Measurements from ENCODE around the gene SRP54.

SRP54 gene

DNA sequence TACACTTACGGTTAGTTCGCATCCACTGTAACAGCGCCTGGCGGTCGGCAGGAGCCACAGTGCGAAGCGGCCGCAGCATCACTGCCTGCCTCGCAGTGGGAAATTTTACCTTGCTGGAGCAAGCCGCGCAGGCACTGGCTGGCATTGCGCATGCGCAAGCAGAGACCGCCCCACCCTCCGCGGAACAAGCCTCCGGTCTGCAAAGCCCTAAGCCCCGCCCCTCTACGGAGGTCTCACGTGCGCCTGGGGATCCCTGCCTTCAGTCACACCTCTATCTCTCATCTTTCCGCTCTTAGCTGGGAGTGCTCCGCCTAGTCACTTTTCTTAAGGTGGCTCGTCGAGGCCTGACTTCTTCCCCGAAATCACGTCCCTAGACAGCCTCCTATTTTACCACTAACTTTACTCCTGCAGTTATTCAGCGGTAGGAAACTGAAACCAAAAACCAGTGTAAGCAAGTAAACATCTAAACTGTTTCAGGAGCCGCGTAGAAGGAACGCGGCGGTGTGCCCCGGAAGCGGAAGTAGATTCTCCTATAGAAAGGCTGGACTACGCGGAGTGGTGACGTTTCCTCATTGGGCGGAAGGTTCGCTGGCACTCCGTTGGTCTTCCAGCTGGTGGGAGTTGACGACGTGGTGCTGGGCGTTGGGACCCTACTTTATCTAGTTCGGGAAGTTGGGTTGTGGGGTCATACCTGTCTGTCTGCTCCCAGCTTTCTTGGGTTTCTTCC is at the start of gene SRP54 (continued):
- TF ChIP-seq, protein P1, sequence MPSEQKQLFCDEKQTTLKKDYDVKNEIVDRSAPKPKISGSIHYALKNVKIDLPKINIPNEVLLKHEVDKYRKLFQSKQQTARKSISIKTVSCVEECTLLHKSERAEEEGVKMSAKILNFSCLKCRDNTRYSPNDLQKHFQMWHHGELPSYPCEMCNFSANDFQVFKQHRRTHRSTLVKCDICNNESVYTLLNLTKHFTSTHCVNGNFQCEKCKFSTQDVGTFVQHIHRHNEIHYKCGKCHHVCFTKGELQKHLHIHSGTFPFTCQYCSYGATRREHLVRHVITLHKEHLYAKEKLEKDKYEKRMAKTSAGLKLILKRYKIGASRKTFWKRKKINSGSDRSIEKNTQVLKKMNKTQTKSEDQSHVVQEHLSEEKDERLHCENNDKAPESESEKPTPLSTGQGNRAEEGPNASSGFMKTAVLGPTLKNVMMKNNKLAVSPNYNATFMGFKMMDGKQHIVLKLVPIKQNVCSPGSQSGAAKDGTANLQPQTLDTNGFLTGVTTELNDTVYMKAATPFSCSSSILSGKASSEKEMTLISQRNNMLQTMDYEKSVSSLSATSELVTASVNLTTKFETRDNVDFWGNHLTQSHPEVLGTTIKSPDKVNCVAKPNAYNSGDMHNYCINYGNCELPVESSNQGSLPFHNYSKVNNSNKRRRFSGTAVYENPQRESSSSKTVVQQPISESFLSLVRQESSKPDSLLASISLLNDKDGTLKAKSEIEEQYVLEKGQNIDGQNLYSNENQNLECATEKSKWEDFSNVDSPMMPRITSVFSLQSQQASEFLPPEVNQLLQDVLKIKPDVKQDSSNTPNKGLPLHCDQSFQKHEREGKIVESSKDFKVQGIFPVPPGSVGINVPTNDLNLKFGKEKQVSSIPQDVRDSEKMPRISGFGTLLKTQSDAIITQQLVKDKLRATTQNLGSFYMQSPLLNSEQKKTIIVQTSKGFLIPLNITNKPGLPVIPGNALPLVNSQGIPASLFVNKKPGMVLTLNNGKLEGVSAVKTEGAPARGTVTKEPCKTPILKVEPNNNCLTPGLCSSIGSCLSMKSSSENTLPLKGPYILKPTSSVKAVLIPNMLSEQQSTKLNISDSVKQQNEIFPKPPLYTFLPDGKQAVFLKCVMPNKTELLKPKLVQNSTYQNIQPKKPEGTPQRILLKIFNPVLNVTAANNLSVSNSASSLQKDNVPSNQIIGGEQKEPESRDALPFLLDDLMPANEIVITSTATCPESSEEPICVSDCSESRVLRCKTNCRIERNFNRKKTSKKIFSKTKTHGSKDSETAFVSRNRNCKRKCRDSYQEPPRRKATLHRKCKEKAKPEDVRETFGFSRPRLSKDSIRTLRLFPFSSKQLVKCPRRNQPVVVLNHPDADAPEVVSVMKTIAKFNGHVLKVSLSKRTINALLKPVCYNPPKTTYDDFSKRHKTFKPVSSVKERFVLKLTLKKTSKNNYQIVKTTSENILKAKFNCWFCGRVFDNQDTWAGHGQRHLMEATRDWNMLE (tag by site-specific recombination; conservative IDR thresholded peaks at IDR 0.05; ENCODE audit: low read depth) = peak; percentile 99
- TF ChIP-seq, protein P2, sequence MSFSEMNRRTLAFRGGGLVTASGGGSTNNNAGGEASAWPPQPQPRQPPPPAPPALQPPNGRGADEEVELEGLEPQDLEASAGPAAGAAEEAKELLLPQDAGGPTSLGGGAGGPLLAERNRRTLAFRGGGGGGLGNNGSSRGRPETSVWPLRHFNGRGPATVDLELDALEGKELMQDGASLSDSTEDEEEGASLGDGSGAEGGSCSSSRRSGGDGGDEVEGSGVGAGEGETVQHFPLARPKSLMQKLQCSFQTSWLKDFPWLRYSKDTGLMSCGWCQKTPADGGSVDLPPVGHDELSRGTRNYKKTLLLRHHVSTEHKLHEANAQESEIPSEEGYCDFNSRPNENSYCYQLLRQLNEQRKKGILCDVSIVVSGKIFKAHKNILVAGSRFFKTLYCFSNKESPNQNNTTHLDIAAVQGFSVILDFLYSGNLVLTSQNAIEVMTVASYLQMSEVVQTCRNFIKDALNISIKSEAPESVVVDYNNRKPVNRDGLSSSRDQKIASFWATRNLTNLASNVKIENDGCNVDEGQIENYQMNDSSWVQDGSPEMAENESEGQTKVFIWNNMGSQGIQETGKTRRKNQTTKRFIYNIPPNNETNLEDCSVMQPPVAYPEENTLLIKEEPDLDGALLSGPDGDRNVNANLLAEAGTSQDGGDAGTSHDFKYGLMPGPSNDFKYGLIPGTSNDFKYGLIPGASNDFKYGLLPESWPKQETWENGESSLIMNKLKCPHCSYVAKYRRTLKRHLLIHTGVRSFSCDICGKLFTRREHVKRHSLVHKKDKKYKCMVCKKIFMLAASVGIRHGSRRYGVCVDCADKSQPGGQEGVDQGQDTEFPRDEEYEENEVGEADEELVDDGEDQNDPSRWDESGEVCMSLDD (tag by site-specific recombination; IDR thresholded peaks at IDR 0.05) = 0 out of 2 replicates have a peak, but pooled peaks have one; percentile 24
- TF ChIP-seq ZBTB21 (tag by site-specific recombination; IDR thresholded peaks at IDR 0.05) (peak; percentile 91), ZNF366 (tag by site-specific recombination; conservative IDR thresholded peaks at IDR 0.05) (peak; percentile 93), ZNF23 (tag by site-specific recombination; IDR thresholded peaks at IDR 0.05; ENCODE audit: borderline replicate concordance) (no peak), ZNF549 (tag by site-specific recombination; IDR thresholded peaks at IDR 0.05) (no peak), ZNF146 (tag by site-specific recombination; IDR thresholded peaks at IDR 0.05) (no peak), KLF7 (tag by site-specific recombination; IDR thresholded peaks at IDR 0.05; ENCODE audit: borderline replicate concordance) (0 out of 2 replicates have a peak, but pooled peaks have one; percentile 23), ZNF600 (tag by site-specific recombination; IDR thresholded peaks at IDR 0.05) (peak; percentile 97), ZNF830 (tag by site-specific recombination; IDR thresholded peaks at IDR 0.05; ENCODE audit: low read depth) (no peak), KLF10 (tag by site-specific recombination; IDR thresholded peaks at IDR 0.05) (peak; percentile 97), ZNF529 (tag by site-specific recombination; IDR thresholded peaks at IDR 0.05; ENCODE audit: insufficient replicate concordance) (no peak), ZBTB20 (tag by site-specific recombination; IDR thresholded peaks at IDR 0.05) (peak; percentile 50; the same call in 1 of the 2 replicates)
- TF ChIP-seq, protein P3, sequence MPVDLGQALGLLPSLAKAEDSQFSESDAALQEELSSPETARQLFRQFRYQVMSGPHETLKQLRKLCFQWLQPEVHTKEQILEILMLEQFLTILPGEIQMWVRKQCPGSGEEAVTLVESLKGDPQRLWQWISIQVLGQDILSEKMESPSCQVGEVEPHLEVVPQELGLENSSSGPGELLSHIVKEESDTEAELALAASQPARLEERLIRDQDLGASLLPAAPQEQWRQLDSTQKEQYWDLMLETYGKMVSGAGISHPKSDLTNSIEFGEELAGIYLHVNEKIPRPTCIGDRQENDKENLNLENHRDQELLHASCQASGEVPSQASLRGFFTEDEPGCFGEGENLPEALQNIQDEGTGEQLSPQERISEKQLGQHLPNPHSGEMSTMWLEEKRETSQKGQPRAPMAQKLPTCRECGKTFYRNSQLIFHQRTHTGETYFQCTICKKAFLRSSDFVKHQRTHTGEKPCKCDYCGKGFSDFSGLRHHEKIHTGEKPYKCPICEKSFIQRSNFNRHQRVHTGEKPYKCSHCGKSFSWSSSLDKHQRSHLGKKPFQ (tag by site-specific recombination; IDR thresholded peaks at IDR 0.05) = peak; percentile 76; the same call in 1 of the 2 replicates
- TF ChIP-seq, protein P4, sequence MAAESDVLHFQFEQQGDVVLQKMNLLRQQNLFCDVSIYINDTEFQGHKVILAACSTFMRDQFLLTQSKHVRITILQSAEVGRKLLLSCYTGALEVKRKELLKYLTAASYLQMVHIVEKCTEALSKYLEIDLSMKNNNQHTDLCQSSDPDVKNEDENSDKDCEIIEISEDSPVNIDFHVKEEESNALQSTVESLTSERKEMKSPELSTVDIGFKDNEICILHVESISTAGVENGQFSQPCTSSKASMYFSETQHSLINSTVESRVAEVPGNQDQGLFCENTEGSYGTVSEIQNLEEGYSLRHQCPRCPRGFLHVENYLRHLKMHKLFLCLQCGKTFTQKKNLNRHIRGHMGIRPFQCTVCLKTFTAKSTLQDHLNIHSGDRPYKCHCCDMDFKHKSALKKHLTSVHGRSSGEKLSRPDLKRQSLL (tag by site-specific recombination; IDR thresholded peaks at IDR 0.05) = no peak
- TF ChIP-seq, protein P5, sequence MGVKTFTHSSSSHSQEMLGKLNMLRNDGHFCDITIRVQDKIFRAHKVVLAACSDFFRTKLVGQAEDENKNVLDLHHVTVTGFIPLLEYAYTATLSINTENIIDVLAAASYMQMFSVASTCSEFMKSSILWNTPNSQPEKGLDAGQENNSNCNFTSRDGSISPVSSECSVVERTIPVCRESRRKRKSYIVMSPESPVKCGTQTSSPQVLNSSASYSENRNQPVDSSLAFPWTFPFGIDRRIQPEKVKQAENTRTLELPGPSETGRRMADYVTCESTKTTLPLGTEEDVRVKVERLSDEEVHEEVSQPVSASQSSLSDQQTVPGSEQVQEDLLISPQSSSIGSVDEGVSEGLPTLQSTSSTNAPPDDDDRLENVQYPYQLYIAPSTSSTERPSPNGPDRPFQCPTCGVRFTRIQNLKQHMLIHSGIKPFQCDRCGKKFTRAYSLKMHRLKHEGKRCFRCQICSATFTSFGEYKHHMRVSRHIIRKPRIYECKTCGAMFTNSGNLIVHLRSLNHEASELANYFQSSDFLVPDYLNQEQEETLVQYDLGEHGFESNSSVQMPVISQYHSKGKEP (tag by site-specific recombination; IDR thresholded peaks at IDR 0.05) = no peak
